Testis (tissue), 2 donors: ENCODE data around the gene PEPD.

Experiments
- POLR2A ChIP-seq: fragments of 450-650 bp; IDR thresholded peaks from one replicate; pipeline ENCODE4 v1.6.1; 2017; ENCODE audit warnings: antibody characterized with exemption, mild to moderate bottlenecking, moderate library complexity
- TF ChIP-seq, protein P1 (sequence below), 3 experiments: fragments of 450-650 bp in 2 of 3; fragments of 200-600 bp in 1 of 3; sonication (generic) in 1 of 3; IDR thresholded peaks; one replicate each; pipeline ENCODE4 v1.5.1; 2016 to 2019; ENCODE audit warnings: antibody characterized with exemption in 3 of 3, mild to moderate bottlenecking in 2 of 3, moderate library complexity in 1 of 3

DNA sequence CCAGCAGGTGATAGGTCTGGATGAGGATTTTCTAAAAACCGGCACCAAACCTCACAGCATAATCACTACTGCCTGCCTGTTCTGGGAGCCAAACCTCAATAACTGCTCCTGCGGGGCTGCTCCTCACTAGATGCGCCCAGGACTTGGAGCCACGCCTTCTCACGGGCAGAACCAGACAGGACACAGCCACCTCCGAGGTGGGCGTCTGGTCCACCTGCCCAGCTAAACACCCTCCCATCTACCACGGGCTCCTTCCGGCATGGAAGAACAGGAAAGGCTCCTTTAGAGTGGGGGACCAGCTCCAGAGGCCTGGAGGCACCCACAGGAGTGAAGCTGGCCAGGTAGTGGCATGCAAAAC, 73.5 kb downstream of the PEPD start:
- TF ChIP-seq, protein P1, sequence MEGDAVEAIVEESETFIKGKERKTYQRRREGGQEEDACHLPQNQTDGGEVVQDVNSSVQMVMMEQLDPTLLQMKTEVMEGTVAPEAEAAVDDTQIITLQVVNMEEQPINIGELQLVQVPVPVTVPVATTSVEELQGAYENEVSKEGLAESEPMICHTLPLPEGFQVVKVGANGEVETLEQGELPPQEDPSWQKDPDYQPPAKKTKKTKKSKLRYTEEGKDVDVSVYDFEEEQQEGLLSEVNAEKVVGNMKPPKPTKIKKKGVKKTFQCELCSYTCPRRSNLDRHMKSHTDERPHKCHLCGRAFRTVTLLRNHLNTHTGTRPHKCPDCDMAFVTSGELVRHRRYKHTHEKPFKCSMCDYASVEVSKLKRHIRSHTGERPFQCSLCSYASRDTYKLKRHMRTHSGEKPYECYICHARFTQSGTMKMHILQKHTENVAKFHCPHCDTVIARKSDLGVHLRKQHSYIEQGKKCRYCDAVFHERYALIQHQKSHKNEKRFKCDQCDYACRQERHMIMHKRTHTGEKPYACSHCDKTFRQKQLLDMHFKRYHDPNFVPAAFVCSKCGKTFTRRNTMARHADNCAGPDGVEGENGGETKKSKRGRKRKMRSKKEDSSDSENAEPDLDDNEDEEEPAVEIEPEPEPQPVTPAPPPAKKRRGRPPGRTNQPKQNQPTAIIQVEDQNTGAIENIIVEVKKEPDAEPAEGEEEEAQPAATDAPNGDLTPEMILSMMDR (IDR thresholded peaks at IDR 0.05), result no peak
- TF ChIP-seq POLR2A, result no peak
